A549 treated with dexamethasone at 1 μM for 4 hours (cell line): ENCODE data around the gene SPATA7. TPM values are rescaled to one million over a fixed set of nuclear protein-coding genes. Genes with fewer than 3 reads are reported as not detected.

ENCODE experiments used
- total RNA-seq: library from RNA; stranded (reverse); fragments of 200-300 nt; extraction: Qiagen RNA extraction; gene quantifications from 5 replicates; pipeline ENCODE4 v1.2.3, GENCODE V29; 2022

SPATA7 gene, protein sequence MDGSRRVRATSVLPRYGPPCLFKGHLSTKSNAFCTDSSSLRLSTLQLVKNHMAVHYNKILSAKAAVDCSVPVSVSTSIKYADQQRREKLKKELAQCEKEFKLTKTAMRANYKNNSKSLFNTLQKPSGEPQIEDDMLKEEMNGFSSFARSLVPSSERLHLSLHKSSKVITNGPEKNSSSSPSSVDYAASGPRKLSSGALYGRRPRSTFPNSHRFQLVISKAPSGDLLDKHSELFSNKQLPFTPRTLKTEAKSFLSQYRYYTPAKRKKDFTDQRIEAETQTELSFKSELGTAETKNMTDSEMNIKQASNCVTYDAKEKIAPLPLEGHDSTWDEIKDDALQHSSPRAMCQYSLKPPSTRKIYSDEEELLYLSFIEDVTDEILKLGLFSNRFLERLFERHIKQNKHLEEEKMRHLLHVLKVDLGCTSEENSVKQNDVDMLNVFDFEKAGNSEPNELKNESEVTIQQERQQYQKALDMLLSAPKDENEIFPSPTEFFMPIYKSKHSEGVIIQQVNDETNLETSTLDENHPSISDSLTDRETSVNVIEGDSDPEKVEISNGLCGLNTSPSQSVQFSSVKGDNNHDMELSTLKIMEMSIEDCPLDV
- 3.4 to 4.6 TPM (median 3.7 TPM) in 5 replicates for total RNA-seq

DNA sequence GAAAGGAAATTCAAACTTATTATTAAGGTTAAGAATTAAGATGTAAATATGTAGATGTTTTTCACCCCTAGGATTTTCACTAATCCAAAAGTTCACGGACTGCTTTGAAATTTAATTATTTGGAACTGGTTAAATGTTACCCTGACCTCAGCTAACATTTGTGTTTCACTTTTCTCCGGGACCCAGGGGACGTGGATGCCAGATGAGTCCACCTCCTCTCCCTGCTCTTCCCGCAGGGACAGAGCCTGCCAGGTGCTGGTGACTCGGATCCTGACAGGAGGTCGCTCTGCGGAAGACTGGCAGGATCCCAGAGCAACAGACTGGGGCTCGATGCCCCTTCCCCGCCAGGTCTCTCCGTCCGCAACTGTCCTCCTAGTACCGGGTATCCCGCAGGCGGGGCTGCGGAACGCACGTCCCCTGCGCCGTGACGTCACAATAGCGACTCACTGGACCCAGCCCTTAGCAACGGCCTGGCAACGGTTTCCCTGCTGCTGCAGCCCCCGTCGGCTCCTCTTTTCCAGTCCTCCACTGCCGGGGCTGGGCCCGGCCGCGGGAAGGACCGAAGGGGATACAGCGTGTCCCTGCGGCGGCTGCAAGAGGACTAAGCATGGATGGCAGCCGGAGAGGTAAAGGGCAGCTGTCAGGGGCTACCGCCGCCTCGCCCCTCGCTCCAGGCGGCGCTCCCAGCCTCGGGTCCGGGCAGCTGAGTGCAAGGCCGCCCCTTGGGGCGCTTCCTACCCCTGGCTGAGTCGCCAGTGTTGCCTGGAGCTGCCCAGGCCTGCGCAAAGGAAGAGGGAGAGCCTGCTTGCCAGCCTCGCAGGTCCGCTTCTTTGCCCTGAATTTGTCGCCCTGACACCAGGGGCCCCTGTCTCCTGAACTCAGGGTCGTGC lies at the start of gene SPATA7:
Gene SPATA7, plus strand, starts transcription at position 446 of the 890 bp plus-strand sequence. Its CDS starts 162 bp downstream, at position 608.

Other genes with a start within 250 kb of the SPATA7 start
- gene KCNK10, start 62.4 kb upstream of the SPATA7 start, total RNA-seq = 0.01 to 0.02 TPM in 2 of 5 replicates, not detected in the others
- gene PTPN21, start 169.3 kb downstream of the SPATA7 start, total RNA-seq = 6.8 to 11.7 TPM (median 11.2 TPM) in 5 replicates
- gene ZC3H14, start 177.4 kb downstream of the SPATA7 start, total RNA-seq = 56.2 to 75.1 TPM (median 70.7 TPM) in 5 replicates